ACC112 (cell line): ENCODE measurements around the gene RPS26.
A peak's percentile ranks its signal among the peaks of the same experiment; 100 is the strongest.

ENCODE experiments used
- H2AFZ ChIP-seq: fragments of 200-600 bp; sonication (generic); one replicate; pipeline ENCODE4 v1.6.0; 2017; ENCODE audit warnings: antibody characterized with exemption, low read length; ENCODE audit not compliant: unreplicated experiment
- H3K27ac ChIP-seq: fragments of 200-600 bp; sonication (generic); 2 replicates; pipeline ENCODE4 v1.5.1; 2014; ENCODE audit warnings: low read depth, mild to moderate bottlenecking, antibody characterized with exemption, low read length, moderate library complexity
- H3K27me3 ChIP-seq: fragments of 200-600 bp; sonication (generic); 2 replicates; pipeline ENCODE4 v1.6.1; 2014; ENCODE audit warnings: mild to moderate bottlenecking, antibody characterized with exemption, low read length, moderate library complexity, mixed read lengths; ENCODE audit not compliant: insufficient read depth
- H3K36me3 ChIP-seq: fragments of 200-600 bp; sonication (generic); 2 replicates; pipeline ENCODE4 v1.6.1; 2016; ENCODE audit warnings: mild to moderate bottlenecking, antibody characterized with exemption, low read length, moderate library complexity, mixed read lengths; ENCODE audit not compliant: insufficient read depth
- H3K4me1 ChIP-seq: fragments of 200-600 bp; sonication (generic); one replicate; pipeline ENCODE4 v1.6.1; 2016; ENCODE audit warnings: low read length, mixed read lengths; ENCODE audit not compliant: insufficient read depth, unreplicated experiment, control insufficient read depth
- H3K4me3 ChIP-seq: fragments of 200-600 bp; sonication (generic); 2 replicates; pipeline ENCODE4 v1.5.1; 2014; ENCODE audit warnings: mild to moderate bottlenecking, low read depth, low read length
- H3K79me2 ChIP-seq: fragments of 200-600 bp; sonication (generic); one replicate; pipeline ENCODE4 v1.6.0; 2016; ENCODE audit warnings: low read length; ENCODE audit not compliant: control insufficient read depth, unreplicated experiment, insufficient read depth

Gene RPS26

GRCh38 chr12:56079723-56080555 is 38.2 kb downstream of the RPS26 start, which contains the start of gene ERBB3:
TSS of gene ERBB3 (plus strand) at chr12:56080165. CDS start at chr12:56080301, 136 bp downstream.
- Histone ChIP-seq H3K36me3 (no peaks in the 10 kb centered on the region), H3K27ac (no peak within 1 kb of the TSS), H3K27me3 (peaks cover 33% of the 10 kb centered on the region), H3K4me3 (peak within 1 kb of the TSS; percentile 76), H3K79me2 (no peaks in the 10 kb centered on the region), H3K4me1 (no peaks in the 10 kb centered on the region), H2AFZ (peak within 1 kb of the TSS; percentile 86)

GRCh38 chr12:56080556-56081138 is 38.9 kb downstream of the RPS26 start:
- H2AFZ ChIP-seq, result no peak overlapping the region
- no peaks in the 10 kb centered on the region for H3K79me2 ChIP-seq
- H3K4me1 ChIP-seq, result no peaks in the 10 kb centered on the region
- H3K36me3 ChIP-seq, result no peaks in the 10 kb centered on the region
- H3K27ac ChIP-seq, result no peak overlapping the region
- H3K27me3 ChIP-seq, result peaks cover 33% of the 10 kb centered on the region
- H3K4me3 ChIP-seq, result peak overlapping the region; percentile 76; the same call in 1 of the 2 replicates

- Histone ChIP-seq H3K36me3 (no peaks in the 10 kb centered on the region), H3K4me3 (no peak overlapping the region), H2AFZ (no peak overlapping the region), H3K27me3 (peaks cover 33% of the 10 kb centered on the region), H3K27ac (no peak overlapping the region), H3K79me2 (no peaks in the 10 kb centered on the region), H3K4me1 (no peaks in the 10 kb centered on the region)
These were observed 40.0 kb downstream of the RPS26 start for GRCh38 chr12:56081393-56082347.

DNA sequence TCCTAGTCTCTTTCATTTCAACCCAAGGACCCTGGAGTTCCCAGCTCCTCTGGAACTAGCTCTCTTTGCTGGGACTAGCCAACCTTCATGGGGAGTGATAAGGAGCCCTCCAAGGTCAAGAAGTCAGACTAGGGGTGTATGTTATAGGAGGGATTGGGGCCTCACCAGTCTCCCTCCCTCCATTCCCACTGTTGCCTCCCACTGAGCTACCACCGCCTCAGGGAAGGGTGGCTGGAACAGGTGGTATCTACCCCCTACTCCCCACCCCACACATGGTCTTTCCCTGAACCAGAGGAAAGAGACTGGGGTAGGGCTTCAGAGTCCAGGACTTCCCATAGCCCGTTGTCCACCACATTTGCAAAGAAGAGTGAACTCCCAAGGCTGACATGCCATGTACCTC is 40.7 kb downstream of the RPS26 start:
- Histone ChIP-seq H2AFZ (no peak overlapping the region), H3K4me1 (no peaks in the 10 kb centered on the region), H3K79me2 (no peaks in the 10 kb centered on the region), H3K27me3 (peaks cover 33% of the 10 kb centered on the region), H3K4me3 (no peak overlapping the region), H3K27ac (no peak overlapping the region), H3K36me3 (no peaks in the 10 kb centered on the region)

DNA sequence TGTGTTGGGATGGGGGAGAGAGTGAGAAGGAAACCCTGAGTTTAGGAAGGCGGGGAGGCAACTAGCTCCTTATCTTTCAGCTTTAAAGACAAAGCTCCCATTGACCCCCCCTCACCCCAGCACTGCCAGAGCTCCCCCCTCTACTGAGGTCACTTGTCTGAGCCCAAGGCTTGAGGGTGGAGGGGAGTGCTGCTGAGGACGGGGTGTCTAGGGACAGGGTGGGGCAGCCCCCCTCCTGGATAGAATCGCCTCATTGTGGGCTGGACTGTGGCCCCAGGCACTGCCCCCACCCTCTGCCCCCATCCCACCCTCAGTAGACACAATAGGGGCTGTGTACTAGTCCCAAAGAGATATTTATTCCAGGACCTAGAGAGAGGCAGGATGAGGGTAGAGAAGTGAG is 41.2 kb downstream of the RPS26 start:
- H3K4me3 ChIP-seq, result no peak overlapping the region
- no peaks in the 10 kb centered on the region for H3K4me1 ChIP-seq
- H3K79me2 ChIP-seq, result no peaks in the 10 kb centered on the region
- H2AFZ ChIP-seq, result no peak overlapping the region
- no peak overlapping the region for H3K27ac ChIP-seq
- H3K27me3 ChIP-seq, result peaks cover 33% of the 10 kb centered on the region
- H3K36me3 ChIP-seq, result no peaks in the 10 kb centered on the region

DNA sequence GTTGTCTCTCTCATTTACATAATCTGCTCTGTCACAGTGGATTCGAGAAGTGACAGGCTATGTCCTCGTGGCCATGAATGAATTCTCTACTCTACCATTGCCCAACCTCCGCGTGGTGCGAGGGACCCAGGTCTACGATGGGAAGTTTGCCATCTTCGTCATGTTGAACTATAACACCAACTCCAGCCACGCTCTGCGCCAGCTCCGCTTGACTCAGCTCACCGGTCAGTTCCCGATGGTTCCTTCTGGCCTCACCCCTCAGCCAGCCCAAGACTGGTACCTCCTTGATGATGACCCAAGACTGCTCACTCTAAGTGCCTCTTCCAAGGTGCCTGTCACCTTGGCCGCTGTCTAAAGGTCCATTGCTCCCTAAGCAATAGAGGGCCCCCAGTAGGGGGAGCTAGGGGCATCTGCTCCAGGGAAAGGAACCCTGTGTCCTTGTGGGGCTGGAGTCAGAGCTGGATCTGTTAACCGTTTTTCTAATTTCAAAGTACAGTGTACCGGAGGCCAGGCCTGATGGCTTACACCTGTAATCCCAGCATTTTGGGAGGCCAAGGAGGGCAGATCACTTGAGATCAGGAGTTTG is 43.3 kb downstream of the RPS26 start:
- no peak overlapping the region for H2AFZ ChIP-seq
- H3K27ac ChIP-seq, result no peak overlapping the region
- H3K36me3 ChIP-seq, result no peaks in the 10 kb centered on the region
- H3K4me3 ChIP-seq, result no peak overlapping the region
- no peaks in the 10 kb centered on the region for H3K79me2 ChIP-seq
- no peaks in the 10 kb centered on the region for H3K4me1 ChIP-seq
- peaks cover 33% of the 10 kb centered on the region for H3K27me3 ChIP-seq

DNA sequence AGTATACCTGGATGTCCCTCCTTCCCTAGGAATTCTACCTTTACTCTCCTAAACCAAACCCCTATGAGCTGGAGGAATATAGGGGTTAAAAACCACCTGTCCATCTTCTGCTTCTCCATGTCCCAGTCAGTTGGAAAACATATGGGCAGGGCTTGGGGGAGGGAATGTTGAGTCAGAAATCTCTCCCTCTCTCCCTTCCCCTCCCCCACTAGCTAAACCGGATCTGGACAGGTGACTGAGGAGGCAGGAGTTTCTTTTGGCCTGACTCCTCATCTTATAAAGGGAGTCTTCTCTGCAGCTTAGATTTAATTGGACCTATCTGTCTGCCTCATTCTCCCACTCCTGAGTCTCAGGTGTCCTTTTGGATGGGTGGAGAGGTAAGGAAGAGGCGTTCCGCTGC is 44.4 kb downstream of the RPS26 start:
- H3K79me2 ChIP-seq, result no peaks in the 10 kb centered on the region
- no peak overlapping the region for H3K27ac ChIP-seq
- H3K36me3 ChIP-seq, result no peaks in the 10 kb centered on the region
- peaks cover 24% of the 10 kb centered on the region for H3K27me3 ChIP-seq
- H3K4me1 ChIP-seq, result no peaks in the 10 kb centered on the region
- no peak overlapping the region for H3K4me3 ChIP-seq
- H2AFZ ChIP-seq, result no peak overlapping the region

- no peak overlapping the region for H3K4me3 ChIP-seq
- no peaks in the 10 kb centered on the region for H3K4me1 ChIP-seq
- H3K79me2 ChIP-seq, result no peaks in the 10 kb centered on the region
- H3K36me3 ChIP-seq, result no peaks in the 10 kb centered on the region
- H2AFZ ChIP-seq, result no peak overlapping the region
- no peak overlapping the region for H3K27ac ChIP-seq
- H3K27me3 ChIP-seq, result peaks cover 20% of the 10 kb centered on the region
These were observed 44.9 kb downstream of the RPS26 start for GRCh38 chr12:56086608-56087007.

DNA sequence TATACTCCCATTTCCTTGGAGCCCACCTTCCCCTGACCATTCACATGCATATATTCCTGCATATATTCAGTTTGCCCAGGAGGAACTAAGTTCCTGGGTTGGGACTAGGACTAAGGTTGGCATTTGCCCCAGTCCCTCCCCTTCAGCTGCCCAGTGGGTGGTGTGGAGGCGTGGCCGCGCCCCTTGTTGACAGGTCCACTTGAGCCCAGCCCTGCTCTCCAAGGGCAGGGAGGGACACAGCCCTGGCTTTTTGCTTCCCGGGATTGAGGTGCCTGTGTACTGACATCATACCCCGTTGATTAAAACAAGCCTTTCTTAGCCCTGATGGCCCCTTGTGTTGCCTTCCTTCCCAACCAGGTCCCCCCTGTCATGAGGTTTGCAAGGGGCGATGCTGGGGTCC is 45.5 kb downstream of the RPS26 start:
- Histone ChIP-seq H3K36me3 (no peaks in the 10 kb centered on the region), H3K4me1 (no peaks in the 10 kb centered on the region), H3K27ac (no peak overlapping the region), H2AFZ (no peak overlapping the region), H3K27me3 (peaks cover 18% of the 10 kb centered on the region), H3K4me3 (no peak overlapping the region), H3K79me2 (no peaks in the 10 kb centered on the region)
